HTR-8/SVneo (cell line): ENCODE results near the gene RETREG3.

Experiments used
- DNase-seq: peaks from one replicate; pipeline ENCODE4 v3.0.0; 2011; ENCODE audit warnings: low spot score, mixed read lengths; ENCODE audit not compliant: insufficient read length
- FAIRE-seq: peaks from 2 replicates; lab custom pipeline; 2011; peaks lifted over from hg19 to GRCh38; lab: Jason Lieb, UNC

Gene RETREG3

GRCh38 chr17:42537156-42537805 lies 71.9 kb downstream of the RETREG3 start:
- DNase-seq (no peak), FAIRE-seq (peak; percentile 13)

- FAIRE-seq (peak; percentile 79), DNase-seq (peak; percentile 93)
Observed at GRCh38 chr17:42536372-42537155, 72.6 kb downstream of the RETREG3 start.

- peak; percentile 99 for DNase-seq
- FAIRE-seq, result peak; percentile 72
Observed at GRCh38 chr17:42536048-42536371, 73.2 kb downstream of the RETREG3 start, which contains the start of gene NAGLU. TSS of gene NAGLU (plus strand) at chr17:42536241. CDS start at chr17:42536273, 32 bp downstream.

GRCh38 chr17:42535155-42536047 lies 73.8 kb downstream of the RETREG3 start:
- no peak for FAIRE-seq
- DNase-seq, result no peak

- no peak for FAIRE-seq
- no peak for DNase-seq
Observed at GRCh38 chr17:42531455-42532354, 77.5 kb downstream of the RETREG3 start.

- no peak for FAIRE-seq
- DNase-seq, result no peak
Observed at GRCh38 chr17:42530952-42531454, 78.2 kb downstream of the RETREG3 start.
